Cerebellar nuclear complex (tissue), 1 donor: ENCODE results near the gene GREB1L.
"Not testable (repeated sequence)": the region's sequence is repeated elsewhere in the genome, so short reads cannot be mapped to it uniquely, and the experiment has no call there.

Source experiments
- DNase-seq, 2 experiments: peaks; one replicate each; lab custom pipeline; 2025; lab: John Stamatoyannopoulos, UW

The GREB1L gene

DNA sequence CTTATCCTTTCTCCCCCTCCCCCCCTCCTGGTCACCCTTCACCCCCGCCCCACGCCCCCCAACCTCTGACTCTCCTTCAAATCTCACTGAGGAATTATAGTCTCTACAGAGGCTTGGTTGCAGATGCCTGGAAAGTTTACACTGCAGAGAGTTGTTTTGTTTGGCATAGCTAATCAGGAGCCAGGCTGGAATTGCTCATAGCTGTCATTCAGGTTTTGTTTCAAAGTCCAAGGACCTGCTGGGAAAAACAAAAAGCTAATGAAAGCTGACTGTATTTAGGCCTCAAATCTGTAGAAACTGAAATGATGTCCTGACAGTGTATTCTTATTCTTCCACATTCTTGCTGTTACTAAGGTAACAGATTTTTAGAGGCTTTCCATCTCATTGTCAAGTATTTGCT, 22.6 kb downstream of the GREB1L start:
- no peak for DNase-seq

DNA sequence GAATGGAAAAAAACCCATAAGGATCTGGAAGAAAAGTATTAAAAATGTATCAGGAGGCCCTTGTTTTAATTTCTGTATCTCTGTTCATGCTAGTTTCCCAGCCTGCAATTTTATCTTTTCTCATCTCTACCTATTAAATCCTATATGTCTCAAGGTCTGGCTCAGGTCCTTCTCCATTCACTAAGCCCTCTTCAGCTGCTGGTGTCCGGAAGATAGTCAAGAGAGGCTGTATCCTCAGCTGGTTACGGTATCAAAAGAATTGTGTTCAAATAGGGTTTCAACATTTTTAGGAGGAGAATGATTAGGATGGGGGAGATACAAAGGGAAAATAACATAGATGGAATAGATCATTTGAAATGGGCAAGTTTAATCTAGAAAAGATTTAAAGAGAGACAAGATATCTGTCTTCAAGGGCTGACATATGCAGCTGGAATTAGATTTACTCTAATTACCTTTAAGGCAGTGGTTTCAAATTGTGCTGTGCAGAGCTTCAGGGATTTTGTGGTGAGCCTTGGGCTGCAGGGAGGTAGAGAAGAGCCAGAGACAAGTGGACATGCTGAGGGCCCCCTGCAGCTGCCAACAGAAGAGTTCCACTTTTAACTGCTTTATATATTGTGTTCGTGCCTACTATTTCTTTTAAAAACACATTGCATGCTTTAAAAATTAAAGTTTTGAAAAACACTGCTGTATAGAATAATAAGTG, 24.1 kb downstream of the GREB1L start:
- no peak for DNase-seq

DNA sequence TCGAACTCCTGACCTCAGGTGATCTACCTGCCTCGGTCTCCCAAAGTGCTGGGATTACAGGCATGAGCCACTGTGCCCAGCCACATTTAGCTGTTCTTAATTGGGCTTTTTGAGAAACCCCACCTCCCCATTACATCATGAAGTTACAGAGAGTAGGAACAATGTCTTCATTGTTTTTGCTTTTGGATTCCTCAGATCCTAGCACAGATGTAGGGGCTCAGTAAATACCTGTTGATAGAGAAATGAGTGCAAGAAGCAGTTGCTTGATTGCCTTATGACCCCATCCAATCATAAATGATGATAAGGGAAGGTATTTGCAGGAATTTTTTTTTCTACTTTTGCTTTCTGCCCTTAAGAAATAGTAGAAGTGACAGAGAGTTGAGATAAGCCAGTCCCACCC, 25.4 kb downstream of the GREB1L start:
- DNase-seq = no peak

DNA sequence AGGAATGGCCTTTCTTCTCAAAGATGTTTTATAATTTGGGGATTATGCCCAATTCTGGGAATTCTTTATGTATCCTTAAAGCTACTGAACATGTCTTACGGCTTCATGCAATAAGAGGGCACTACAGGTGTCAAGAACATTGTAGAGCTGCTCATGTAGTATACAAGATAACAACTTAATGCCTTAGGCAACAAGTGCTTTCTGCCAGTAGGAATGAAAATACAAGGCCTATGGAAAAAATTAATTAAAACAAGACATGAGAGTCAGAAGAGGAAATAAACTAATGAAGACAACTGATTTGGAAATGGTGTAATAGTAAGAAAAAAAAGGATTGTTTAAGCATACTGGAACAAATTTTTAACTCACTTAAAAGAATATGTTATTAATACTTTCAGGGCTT, 27.3 kb downstream of the GREB1L start:
- no peak for DNase-seq

DNA sequence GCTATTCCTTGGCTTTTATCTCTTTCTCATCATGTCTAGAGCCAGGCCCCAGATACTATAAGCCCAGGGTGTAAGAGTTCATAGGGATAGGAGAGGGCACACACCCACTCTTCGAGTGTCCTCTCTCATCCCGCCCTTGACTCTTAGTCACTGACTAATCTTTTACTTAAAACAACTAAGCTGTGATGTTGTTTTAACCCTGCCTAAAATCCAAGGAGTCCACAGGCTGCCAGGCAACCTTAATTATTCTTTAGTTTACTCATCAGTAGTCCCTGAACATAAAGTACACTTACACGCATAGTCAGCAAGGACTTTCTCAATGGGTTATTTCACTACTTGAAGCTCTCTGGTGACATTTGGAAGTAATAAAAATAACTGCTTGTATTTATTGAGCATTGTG, 28.4 kb downstream of the GREB1L start:
- no peak for DNase-seq

DNA sequence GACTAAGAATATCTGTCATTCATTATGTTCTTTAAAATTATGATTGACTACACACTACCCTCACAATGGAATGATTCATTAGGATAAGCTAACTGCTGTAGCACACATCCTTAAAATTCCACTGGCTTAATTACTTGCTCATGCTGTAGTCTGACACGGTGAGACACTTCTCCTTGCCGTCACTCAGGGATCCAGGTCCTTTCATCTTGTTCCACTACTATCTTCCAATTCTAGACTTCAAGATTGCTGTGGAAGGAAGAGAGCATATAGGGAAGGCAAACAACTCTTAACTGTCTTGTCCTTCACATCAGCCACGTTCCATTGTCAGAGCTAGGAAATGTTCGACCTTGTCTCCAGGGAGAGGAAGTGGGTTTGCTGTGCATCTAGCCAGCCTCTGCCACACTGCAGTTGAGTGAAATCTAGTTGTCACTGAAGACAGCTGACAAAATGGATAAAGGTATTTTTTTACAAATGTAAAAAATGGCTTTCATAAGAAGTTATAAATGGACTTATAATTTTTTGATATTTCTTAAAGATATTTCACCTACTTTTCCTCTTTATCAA, 30.1 kb downstream of the GREB1L start:
- DNase-seq = no peak

DNA sequence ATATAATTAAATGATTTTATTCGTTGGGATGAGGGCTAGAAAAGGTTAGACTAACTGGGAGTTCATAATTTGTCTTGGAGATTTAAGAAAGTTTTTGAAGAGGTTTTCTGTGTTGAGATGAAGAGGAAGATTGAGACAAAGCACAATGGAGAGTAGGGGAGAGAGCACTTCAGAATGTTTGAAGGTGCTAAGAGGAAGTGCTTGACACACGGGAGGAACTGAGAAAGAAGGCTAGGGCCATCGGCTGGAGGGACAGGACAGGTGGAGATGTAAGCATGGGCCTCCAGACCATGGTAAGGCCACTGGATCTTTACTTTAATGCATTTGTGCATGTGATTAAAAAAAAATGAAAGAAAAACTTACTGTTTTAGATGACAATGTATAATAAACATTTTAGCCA, 31.5 kb downstream of the GREB1L start:
- no peak for DNase-seq

DNA sequence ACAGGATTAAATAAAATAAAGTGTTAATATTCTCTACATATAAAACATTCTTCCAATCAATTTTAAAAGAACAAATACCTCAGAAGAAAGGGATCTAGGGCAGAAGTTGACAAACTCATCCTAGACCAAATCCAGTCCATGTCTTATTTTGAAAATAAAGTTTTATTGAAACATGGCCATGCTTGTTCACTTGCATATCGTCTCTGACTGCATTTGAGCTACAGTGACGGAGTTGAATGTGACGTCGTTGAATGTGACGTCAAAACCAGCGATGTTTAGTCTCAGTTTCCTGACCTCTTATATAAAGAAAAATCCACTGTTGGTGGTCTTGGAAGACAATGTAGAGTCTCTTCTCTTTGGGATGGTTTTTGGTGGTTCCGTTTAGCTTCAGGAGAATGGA, 33.6 kb downstream of the GREB1L start:
- no peak for DNase-seq

DNA sequence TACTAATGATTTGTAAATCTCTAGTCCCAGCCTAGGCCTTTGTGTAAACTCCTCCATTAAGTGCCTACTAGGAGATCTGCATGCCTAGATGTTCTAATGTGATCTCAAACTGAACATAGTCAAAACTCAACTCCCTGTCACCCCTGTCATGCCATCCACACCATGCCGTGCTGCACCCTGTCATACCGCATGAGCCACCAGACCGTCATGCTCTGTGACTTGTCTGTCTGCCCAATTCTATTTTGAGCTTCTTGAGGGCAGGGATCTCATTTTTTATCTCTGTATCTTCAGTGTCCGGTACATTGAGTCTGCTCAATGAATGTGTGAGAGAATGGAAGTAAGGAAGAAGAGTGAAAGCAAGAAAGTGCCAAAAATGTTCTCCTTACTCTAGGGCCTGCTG, 35.5 kb downstream of the GREB1L start:
- DNase-seq = no peak

DNA sequence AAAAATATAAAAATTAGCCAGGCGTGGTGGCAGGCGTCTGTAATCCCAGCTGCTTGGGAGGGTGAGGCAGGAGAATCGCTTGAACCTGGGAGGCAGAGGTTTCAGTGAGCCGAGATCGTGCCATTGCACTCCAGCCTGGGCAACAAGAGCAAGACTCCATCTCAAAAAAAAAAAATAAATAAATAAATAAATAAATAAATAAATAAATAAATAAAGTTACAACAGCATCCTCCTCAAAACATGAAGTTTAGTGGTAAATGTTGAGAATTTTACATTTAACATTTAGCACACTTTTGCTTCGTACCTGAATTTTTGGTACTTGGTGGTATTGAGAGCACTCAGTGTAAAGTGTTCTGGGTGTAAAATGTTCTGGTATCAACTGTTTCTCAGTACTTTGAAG, 36.2 kb downstream of the GREB1L start:
- not testable (repeated sequence) for DNase-seq

DNA sequence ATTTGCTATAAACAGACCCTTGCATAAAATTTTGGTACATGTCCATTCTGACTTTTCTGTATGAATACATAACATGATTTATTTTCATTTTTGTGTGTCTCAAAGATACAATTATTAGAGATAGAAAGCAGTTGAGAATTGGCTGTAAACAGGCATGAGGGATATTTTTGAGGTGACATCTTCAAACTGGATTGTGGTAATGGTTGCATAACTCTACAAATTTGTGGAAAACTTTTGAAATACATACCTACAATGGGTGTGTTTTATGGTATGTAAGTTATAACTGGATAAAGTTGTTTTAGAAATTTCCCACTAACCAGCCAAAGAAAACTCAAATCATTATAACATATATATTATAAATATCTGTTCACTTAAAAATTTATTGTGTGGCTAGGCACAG, 39.6 kb downstream of the GREB1L start:
- DNase-seq = no peak

DNA sequence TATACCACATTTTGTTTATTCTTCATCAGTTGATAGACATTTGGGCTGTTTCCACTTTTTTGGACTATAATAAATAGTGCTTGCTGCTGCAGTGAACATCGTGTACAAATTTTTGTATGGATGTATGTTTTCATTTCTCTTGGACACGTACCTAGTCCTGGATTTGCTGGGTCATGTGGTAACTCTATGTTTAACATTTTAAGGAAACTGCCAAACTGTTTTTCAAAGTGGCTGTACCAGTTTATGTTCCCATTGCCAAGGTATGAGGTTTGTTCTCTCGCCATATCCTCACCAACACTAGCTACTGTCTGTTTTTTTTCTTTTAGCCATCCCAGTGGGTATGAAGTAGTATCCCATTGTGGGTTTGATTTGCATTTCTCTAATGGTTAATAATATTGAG, 42.5 kb downstream of the GREB1L start:
- DNase-seq = no peak

DNA sequence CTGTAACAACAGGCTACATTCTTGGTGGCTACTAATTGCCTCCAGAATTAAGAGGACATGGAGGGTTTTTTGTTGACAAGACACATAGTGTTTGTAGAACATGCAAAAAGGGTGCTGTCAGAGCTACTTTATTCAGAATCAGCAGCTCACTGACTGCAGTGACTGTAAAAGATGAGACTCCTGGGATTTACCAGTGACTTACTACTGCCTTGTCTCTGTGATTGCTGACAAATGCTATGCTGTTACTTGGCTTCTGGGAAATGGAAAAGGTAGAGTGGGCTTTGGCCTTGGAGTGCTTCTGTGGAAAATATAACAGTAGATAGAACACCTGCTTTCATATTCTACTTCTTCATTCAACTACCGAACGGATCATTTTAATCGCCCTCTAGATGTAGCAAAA, 47.8 kb downstream of the GREB1L start:
- no peak for DNase-seq

DNA sequence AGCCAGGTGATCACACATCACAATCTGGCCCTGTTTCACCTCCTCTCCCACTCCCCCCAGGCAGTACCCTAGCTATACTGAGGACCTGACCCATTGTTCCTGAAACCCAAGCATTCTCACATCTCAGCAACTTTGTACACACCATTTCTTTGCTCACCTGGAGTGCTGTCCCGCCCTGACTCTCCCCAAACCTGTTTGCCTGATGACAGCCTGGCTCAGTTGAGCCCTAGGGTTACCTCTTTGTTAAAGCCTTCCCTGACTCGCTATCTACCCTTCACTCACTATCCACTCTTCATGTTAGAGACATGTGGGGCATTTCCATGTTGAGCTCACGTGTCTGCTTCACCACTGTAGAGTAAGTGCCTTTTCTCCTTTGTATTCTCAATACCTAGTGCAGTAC, 49.1 kb downstream of the GREB1L start:
- DNase-seq = no peak

DNA sequence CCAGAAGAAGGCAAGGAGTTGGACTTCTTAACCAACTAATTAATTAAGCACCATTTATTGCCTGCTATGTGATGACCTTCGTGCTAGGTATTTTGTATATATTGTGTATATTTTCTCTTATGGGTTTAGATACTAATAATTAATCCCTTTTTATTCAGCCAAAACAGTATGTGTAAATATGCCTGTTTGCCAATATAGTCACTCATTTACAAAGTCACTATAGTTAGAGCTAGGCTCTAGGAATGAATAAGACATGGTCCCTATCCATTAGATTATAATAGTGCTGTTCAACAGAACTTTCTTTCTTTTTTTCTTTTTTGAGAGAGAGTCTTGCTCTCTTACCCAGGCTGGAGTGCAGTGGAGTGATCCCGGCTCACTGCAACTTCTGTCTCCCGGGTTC, 51.4 kb downstream of the GREB1L start:
- no peak for DNase-seq

DNA sequence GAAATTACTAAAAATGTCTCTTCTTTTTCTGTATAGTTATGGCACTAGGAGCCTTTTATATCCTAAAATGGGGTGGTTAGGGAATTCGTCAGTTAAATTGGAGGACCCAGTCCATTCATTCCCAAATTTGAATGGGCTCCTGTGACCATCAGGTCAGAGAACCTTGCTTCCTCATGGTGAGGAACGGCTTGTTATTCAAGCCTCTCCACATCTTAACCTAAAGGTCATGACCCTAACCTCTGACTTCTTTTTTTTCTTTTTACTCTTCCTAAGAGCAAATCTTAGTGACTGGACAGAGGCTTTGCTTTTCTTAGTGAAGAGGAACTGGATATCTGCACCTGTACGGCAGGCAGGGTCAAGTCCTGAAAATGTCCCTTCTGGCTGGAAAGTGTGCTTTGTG, 53.1 kb downstream of the GREB1L start:
- DNase-seq = no peak

DNA sequence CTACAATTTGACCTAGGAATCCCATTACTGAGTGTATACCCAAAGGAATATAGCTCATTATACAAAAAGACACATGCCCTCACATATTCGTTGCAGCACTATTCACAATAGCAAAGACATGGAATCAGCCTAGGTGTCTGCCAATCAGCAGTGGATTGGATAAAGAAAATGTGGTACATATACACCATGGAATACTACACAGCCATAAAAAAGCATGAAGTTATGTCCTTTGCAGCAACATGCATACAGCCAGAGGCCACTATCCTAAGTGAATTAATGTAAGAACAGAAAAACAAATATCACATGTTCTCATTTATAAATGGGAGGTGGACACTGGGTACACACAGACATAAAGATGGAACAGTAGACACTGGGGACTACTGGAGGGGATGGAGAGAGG, 54.0 kb downstream of the GREB1L start:
- no peak for DNase-seq

DNA sequence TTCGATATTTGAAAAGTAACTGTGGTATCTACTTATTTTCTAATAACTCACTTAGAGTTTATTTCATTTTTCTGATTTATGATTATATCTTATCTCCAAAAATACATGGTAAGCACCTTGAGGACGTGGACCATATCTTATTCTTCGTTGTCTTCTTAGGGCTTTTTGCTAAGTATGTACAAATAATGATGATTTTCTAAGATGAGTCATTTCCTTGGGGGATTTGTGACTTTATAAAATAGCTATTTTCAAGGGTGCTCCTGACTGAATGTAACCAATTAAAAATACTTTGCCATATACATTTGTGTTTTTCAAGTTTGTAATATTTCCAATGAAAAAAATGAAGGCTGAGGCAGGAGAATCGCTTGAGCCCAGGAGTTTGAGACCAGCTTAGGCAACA, 56.3 kb downstream of the GREB1L start:
- no peak for DNase-seq

DNA sequence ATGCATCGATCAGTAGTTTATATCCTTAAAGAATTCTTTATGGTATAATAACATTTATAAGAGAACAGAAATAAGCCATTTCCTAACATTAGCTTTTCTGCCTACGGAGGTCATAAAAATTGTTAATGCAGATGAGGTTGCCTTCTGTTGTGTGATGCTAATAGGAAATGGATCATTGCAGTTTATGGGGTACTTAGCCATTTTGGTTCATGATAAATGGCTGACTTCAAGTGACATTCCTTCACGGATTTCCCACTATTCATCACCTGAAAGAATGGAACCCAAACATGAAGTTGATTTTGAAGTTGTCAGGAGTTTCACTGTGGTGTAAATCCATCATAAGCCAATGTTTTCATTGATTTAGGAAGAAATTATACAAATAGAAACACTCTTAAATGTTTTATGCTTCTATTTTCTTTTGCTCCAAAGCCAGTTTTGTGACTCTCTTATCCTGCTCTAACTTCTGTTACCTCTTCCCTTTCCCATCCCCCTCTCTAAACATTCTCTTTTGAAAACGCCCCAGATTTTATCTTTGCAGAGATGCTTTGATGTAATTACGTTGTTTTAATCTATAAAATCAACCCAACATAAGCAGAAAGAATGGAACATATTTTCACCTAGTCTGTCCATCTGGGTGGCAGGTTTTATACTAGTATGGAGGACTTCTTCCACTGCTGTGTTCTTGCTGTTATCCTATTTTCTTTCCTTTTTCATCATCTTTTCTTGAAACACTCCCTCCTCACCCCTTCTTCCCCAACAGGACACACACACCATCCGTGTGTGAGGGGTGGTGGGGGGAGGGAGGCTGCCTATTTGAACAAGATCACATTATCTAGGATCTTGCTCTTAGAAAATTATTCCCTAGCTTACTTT, 58.2 kb downstream of the GREB1L start:
- DNase-seq = no peak

DNA sequence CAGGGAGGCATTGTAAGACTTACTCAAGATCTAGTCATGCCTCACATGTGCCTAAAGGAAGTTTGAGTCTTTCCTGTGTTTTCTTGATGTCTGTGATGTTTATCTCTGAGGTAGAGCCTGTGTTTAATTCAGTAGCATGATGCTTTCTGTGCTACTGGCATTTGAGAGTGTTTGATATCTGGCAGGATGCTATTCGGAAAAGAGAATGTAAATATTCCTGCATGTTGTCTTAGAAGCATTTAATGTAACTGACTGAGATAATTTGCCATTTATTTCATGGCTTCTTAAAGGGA, 58.8 kb downstream of the GREB1L start:
- no peak for DNase-seq

DNA sequence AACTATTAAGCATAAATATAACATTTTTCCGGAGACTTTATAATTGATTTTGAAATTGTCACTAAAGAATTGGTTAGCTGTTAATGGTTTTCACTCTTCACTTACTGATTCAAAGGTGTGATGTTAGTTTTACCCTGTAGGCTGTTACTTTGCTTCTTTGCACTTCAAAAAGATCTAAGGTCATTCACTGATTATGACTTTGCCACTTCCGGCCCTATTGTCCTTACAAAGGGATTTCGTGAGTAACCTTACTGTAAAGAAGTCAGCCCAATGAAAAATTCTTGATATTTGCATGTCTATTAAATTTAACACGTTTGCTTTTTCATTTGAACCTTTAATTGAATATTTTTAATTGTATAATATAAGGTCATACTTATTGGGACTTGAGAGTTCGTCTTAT, 61.4 kb downstream of the GREB1L start:
- DNase-seq = no peak

DNA sequence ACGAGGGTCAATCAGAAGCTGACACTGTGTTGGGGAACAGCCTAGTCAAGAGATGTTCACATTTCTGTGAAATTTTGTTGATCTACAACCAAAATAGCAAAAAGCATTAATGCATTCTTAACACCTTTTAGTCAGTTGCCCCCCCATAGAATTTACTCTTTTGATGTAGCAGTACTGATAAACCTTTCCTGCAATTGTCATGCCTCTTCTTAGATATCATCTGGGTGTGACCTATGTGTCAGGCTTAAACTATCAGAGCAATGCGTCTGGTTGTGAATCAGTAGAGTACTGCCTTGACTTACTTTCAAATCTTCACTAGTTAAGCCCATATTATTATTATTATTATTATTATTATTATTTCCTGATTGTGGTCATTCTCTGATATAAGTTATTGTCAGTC, 61.9 kb downstream of the GREB1L start:
- DNase-seq = no peak

DNA sequence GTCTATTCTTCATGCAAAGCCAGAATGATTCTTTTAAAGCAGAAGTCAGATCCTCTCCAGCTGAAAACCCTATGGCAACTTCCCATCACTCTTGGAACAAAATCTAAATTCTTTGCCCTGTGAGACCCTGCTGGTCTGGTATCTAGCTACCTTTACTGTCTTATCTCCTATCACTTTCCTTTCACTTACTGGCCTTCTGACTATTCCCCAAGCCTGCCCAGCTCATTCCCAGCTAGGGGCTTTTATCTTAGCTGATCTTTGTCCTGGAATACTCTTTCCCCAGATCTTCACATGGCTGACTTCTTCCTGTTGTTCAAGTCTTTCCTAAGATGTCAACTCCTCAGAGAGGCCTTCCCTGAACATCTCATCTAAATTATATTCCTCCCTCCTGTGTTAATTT, 63.6 kb downstream of the GREB1L start:
- no peak for DNase-seq

DNA sequence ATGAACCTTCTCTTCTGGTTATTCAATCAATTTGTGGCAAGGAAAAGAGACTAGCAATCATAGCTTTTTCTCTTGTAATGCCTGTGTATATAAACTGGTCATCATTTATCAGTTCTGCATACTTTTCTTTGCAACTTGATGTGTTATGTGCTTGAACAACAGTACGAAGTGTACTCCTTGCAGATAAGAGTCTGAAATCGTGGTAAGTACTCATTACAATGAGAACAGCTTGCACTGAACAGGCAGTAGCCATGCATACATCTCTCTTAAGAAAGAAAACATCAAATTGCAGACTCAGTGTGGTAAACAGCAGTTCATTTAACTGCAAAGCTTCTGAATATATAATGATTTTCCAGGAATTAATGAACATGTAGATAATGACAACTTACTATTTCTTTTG, 64.3 kb downstream of the GREB1L start:
- no peak for DNase-seq
